ENCODE measurements around the gene NIN.
"Not testable (repeated sequence)": the region's sequence is repeated elsewhere in the genome, so short reads cannot be mapped to it uniquely, and the experiment has no call there.

The NIN gene

GRCh38 chr14:50839048-50839447, 8.1 kb upstream of the NIN start:
- no peak for DNase-seq

- no peak for DNase-seq
These were observed 7.0 kb upstream of the NIN start for GRCh38 chr14:50837850-50838470.

DNA sequence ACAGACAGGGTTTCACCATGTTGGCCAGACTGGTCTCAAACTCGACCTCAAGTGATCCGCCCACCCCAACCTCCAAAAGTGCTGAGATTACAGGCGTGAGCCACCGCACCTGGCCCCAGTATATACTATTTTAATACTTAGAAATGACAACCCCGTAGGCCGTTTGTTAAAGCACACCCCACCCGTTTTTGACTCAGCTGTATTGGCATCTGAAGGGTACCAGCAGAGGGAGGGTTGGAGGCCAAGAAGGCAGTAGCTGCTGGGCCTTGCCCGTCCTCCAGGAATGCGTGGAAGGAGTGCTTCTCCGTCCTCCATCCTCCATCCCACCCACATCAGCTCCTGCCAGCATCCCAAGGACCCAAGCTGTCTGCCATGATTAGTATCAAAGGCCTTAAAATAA, 6.3 kb upstream of the NIN start:
- no peak for DNase-seq

DNA sequence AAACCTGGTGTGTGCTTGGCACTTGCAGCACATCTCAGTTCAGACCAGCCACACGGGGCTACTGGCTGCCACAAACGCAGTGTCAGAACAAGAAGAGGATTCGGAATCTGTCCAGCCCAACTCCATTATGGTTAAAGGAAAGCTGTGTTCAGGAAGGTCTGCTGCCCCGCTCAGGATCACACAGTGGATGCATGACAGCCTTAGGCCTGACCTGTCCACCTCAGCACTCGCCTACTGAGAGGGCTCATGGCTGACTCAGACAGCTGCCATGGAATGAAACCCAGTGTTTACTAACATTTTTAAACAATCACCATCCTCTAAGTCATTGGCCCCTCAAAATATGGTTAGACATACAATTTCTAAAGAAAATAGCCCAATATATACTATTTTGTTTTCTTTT, 5.6 kb upstream of the NIN start:
- no peak for DNase-seq

DNA sequence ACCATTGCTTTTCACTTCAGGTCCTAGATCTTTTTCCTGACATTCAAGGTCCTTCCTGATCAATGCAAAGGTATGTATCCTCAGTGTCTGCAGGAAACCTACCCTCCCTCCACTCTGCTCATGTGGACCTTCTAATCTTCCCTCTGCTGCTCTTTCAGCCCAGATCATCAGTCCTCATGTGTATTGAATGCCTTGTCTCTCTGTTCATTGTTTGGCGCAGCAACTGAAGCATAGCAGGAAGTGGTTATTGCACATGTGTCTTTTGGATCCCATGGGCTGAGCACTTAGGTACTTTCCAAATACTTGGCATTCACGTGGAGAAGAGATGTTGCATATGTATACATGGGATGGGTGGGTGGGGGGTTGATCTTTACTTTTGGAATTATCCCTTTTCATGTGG, 4.3 kb upstream of the NIN start:
- DNase-seq, result no peak

DNA sequence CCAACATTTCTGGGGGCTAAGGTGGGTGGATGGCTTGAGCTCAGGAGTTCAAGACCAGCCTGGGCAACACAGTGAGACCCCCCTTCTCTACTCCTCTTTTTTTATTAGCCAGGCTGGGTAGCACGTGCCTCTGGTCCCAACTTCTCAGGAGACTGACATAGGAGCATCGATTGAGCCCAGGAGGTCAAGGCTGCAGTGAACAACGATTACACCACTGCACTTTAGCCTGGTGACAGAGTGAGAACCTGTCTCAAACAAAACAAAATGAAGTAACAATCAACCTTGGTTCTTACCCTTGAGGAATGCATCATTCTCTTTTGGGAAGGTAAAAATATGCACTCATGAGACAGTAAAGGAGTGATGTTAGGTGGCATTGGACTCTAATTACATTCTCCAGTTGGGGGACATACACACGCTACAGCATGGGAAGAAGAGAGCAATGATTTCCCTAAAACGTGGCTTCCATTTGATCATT, 3.9 kb upstream of the NIN start:
- DNase-seq, result no peak

GRCh38 chr14:50832935-50833630, 2.1 kb upstream of the NIN start:
- no peak for DNase-seq

DNA sequence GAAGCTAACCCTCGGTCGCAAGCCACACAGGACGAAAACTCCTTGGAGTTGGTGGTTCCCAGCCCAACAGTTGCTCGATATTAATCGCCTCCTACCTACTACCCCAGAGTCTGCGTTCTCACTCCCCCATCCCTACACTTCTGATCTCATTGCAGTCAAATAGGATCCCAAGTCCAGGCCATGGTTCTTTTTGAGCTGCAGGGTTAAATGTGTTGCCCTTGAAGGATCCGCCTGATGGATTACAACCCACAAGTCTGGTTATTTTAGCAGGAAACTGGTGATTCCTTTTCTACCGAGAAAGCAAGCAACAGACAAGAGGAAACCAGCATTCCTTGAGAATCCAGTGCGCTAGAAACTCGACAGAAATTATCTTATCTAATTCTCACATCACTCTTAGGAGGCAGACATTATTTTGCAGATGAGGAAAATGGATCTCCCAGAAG, 785 bp upstream of the NIN start:
- DNase-seq, result no peak

DNA sequence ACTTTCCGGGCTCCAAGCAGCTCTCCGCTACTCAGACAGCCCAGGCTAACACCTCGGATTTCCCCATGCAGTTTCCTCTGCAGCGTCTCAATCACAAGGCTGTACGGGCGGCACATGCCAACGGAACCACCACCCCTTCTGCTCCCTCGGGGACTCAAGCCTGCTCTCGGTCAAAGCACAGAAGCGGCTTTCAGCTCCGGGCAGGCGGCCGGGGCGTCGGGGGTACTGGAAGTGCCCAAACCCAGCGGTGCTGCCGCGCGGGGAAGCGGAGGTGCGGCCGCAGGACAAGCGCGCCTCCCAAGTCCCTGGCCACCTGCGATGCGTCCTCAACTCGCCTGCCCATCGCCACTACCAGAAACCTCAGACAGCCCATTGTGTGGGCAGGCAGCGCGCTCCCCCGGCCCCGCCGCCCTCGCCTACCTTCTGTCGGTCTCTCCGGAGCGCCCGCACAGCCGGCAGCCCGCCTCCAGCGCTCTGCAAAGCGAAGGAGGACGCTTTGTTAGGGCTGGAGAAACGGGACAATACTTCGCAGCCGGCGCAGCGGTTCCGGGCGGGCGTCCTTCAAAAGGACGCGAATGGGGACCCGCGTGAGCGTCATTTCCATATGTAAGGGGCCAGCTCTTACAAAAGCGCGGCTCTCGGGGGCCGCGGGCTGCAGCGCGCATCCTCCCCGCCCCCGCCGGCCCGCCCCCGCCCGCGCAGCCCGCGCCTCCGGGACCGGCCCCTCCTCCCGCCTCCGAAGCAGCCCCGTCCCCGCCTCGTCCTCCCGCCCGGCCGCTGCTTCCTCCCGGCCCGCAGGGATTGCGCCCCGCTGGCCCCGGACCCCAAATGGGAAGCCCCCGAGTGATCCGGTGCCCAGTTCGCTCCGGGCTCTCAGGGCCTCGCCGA, 674 bp downstream of the NIN start:
- peak; percentile 80 for DNase-seq

- no peak for DNase-seq
These were observed 1.4 kb downstream of the NIN start for GRCh38 chr14:50829489-50830043.

DNA sequence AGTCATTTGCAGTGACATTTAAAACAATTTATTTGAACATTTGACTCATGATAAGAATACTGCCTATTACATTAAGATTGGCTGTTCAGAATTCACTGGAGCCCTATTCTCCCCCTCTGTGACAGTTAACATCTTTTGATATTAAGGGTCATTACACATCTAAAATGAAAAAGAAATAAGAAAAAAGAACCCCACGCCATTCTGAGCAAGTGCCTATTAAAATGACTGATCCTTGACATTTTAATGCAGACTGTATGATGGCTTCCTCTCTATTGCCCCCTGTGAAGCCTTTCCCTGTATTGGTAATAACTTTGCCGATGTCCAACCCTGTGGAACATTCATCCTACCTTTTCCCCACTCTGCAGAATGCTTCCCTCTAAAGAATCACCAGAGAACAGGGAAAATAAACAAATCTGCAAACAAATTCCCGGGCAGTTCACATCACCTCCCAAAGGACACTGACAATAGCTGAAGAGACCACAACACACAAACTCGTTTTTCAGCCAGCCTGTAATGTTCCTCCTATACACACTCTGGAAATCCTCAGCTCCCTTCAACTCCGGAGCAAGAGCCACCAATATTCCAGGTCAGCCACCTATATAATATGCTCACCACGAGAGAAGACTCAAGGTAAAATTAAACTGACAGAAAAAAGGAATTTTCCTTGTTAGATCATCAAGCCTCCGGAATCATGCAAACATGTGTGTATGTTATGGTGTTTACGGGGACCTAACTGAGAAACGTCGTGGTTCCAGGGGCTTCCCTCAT, 2.1 kb downstream of the NIN start:
- DNase-seq, result no peak

DNA sequence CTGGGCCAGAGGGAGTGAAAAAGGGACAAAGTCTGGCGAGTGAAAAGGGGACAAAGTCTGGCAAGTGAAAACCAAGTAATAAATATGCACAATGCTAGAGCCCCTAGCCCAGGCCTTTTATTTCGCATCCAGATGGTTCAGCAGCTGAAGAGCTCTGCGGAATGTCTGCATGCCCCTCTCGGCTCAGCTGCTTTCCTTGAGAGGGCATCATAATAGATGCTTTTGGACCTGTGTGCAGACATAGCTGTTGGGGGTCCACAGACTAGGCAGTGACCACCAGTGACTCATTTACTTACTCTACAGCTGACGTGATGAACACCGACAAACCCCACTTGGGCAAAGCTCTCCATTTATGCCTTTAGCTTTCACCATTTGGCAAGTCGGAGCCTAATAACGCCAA, 4.3 kb downstream of the NIN start:
- DNase-seq, result no peak

DNA sequence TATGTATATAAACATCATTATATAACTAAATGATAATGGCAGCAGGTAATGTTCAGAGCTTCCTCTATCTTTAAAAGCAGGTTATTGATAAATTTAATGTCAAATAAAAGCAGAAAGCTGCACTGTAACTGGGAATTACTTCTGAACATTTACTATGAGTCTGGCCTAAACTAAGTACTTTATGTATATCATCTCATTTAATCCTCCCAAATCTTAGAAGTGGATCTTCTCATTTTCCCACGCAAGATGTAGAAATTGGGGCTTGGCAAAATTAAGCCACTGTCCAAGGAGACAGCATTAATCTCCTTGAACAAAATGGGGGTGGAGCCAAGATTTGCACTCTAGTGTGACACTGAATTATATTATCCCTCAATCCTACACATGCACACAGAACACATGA, 5.7 kb downstream of the NIN start:
- DNase-seq, result no peak

DNA sequence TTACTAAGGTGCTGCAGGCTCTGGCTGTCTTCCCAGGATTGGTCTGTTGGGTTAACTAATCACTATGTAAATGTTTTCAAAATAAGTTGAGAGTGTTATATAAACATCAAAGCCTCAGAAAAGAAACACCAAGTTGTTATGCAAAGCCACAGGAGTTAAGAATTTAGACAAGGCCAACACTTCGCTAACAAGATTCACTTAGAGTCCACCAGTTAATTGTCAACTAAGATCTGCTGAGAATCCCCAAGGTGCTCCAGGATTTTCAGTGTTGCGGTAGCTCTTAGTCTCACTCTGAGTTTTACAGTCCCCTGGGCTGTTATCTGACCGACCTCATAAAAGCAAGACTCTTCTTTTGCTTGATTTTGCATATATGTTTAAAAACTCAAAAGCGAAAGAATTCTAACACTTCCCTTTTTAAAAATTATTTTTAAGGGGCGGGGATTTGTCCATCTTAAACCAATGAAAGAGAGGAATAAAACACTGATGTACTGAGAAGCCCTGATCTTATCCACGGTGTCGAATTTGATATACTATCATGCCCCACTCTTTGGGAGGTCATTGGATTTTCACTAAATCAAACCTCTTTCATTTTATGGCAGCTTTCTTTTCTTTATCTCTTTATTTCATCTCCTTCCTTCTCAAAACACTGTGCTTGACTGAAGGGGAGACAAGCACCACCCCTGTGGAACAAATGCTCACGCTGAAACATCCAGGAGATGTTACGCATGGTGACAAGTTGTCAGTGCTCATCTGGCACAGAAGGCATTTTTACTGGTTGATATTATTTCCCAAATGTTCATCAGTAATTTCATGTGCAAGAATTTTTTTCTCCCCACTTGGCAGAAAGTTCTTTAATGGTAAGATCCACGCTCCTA, 7.0 kb downstream of the NIN start:
- no peak for DNase-seq

GRCh38 chr14:50823051-50823761, 7.8 kb downstream of the NIN start:
- no peak for DNase-seq

- DNase-seq, result no peak
These were observed 8.4 kb downstream of the NIN start for GRCh38 chr14:50822501-50823042.

GRCh38 chr14:50821510-50822464, 9.2 kb downstream of the NIN start:
- DNase-seq, result no peak

DNA sequence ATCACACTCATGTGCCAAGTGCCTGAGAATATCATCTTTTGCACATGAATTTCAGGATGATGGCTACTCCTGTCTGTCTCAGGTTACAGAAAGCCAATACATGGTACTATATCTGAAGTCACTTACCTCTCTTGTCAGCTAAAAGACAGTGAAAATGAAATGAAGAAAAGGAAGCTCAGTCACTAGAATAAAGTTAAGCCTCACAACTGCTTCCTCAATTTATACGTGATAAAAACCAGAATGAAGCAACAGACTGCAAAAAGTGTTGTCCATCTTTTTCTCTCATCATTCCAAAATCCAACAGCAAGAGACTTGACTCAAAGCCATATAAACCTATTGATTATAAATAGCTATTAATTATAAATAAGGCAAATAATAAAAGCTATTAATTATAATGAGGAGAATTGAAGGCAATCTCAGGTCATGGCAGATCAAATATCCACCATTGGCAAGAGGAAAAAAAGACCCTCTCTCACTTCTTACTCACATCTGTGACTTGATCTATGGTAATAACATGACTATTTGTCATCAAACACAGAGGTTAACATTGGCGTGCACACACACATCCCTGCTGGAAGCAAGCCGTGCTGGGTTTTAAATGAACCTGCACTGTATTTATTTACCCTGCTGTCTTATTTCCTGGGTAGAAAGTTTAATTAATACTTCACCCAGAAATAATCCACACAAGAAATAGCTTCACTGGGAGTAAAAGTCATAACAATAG, 10.0 kb downstream of the NIN start:
- no peak for DNase-seq

GRCh38 chr14:50819303-50819702, 11.7 kb downstream of the NIN start:
- DNase-seq, result not testable (repeated sequence)

Data from right forelimb (tissue), 1 donor.